ENCODE data around the gene ASPSCR1.
"Not testable (repeated sequence)": the region's sequence is repeated elsewhere in the genome, so short reads cannot be mapped to it uniquely, and the experiment has no call there.

Gene ASPSCR1

DNA sequence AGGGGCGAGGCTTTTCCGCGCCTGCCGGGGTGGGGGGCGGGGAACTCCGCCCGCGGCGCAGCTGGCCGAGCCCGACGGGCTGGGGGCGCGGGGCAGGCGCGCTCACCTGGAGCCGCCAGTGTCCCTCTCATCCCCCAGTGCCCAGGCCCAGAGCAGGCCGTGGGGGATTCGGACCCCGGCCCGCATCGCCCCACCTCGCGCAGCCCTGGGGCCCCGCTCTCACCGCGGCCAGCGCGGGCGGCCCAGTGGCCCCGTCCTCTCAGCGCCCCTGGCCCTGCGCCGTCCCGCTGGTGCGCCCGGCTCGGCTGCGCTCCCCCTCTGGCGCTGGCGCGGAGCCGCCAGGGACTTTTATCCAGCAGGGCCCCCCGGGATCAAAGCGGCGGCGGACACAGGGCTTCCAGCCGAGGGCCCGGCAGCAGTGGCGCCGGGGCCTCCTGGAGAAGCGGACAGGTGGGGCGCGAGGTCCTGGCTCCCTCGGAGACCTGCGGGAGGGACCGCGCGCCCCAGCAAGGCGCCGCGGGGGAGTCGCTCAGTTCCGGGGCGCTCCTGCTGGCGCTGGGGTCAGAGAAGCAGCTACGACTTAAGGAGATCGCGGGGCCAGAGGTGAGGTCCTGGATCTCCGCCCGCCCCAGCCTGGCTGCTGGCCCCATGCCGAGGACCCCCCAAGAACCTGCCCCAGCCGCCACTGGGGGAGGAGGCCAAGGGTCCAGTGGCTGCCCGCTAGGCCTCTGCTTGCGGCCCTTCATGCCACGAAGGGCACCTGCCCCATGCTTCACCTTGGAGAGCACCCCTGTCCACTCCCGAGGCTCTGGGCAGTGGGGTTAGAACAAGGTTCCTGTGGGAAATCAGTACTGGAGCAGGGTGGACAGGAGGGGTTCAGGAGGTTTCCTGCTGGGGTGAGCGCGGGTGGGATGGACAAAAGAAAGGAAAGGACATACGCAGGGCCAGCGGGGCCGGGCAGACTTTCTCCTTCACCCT, 15.6 kb upstream of the ASPSCR1 start:
- DNase-seq: no peak

DNA sequence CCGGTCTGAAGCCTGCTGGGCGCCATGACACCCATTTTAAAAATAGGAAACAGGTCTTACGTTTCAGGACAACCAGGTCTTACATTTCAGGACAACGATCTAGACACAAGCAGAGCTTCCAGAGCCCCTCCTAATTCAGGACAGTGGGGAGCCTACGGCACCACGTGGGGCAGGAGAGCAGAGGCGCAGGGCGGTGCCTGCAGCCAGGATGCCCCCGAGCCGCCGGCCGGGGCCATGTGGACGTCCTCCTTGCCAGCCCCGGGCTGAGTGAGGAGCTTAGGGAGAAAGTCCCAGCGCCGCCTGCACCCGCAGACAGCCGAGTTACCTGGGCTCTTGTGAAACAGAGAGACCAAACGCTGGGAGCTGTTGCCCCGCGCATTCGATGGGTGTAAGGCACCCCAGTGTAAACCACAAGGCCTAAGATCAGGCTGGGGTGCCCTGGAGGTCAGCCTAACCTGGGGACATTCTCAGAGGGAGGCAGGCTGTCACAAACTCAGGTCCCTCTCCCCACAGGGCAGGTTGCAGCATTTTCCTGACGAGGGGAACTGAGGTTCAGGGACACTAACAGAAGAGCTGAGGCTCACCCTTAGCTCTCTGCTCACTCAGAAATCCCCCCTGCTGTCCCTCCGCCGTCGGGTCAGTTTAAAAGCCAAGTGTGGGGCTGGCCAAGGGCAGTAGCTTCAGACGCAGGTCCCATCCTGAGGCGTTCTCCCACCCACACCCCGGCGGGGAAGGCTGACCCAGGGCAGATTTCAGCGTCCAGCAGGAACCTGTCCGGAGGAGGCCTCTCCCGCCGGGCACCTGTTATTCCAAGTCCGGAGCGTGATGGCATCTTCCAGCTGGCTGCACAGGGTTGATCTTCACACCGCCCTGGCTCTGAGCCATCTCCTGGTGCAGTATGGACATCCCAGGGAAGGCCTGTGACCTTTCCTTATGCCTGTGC, 14.7 kb upstream of the ASPSCR1 start:
- no peak for DNase-seq

DNA sequence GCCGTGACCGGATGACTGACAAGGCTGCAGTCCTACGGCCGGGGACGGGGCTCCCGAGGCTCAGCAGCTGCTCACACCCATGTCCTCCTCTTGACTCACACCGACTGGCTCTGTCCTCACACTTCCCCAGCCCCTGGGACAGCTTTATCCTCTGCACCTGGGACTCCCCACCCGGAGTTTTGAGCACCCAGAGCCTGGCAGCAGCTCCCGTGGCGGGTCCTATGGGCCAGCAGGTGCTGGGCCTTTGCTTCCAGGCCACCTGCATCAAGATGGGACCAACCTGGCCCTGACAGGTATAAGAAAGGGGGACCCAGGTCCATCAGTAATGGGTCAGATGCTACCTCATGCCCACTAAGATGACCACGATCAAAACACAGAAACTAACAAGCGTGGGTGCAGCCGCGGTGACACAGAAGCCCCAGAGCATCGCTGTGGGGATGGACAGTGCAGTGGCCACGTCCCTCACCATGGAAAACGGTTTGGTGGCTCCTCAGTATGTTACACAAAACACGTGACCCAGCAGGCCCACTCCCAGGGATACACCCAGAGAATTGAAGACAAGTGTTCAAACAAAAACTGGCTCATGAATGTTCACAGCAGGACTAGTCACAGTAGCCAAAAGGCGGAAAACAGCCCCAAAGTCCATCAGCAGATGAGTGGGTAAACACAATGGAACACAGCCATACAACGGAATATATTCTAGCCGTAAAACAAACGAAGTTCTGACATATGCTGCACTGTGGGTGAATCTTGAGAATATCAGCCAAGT, 13.2 kb upstream of the ASPSCR1 start:
- DNase-seq: no peak

DNA sequence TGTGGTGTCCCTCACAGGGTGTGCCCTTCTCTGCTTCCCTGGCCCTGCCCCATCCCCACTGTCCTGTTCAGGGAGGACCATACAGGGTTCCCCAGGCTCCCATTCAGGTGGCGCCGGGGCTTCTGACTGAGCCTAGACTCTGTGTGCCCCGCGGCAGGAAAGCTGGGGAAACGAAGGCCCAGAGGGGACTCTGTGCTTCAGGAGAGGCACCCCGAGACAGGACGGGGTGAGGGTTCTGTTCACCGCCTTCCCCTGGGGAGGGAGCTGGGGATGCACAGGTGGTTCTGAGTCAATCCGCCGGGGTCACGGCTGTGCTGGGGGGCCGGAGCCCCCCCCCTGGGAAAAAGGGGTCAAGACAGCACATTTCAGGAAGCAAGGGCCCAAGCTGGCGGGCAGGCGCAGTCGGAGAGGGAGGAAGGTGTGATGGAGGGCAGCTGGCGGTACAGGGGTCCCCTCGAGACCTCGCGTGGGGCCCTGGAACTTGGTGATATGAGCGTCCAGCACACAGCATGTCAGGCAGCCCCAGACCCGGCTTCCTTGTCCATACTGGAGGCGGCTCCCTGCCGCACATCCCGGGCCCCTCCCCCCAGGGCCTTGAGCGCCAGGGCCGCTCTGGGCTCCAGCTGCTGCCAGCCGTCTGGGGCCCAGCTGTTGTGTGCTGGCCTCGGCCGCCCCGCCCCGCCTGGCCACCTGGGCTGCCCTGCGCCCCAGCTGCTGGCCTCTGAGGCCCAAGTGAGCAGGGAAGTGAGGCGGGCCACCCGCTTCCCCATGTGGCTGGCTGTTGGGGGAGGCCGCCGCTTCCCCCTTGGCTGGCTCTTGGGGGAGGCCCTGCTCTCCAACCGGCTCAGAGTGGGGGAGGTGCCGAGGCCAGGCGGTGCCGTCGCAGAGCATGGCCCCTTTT, 10.8 kb upstream of the ASPSCR1 start:
- peak; percentile 44 for DNase-seq

DNA sequence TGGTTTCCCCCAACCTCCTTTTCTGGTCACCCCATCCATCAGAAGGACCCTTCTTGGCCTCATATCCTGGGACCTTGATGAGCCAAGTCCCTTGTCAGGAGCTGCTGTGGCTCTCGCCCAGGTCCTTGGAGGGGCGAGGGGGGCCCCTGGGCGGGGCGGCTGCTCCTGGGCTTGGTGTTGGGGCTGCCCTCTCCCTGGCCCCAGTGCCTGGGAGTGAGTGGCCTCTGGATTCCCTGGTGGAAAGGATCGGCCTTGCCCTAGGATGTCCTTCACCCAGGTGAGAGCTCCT, 10.2 kb upstream of the ASPSCR1 start:
- no peak for DNase-seq

DNA sequence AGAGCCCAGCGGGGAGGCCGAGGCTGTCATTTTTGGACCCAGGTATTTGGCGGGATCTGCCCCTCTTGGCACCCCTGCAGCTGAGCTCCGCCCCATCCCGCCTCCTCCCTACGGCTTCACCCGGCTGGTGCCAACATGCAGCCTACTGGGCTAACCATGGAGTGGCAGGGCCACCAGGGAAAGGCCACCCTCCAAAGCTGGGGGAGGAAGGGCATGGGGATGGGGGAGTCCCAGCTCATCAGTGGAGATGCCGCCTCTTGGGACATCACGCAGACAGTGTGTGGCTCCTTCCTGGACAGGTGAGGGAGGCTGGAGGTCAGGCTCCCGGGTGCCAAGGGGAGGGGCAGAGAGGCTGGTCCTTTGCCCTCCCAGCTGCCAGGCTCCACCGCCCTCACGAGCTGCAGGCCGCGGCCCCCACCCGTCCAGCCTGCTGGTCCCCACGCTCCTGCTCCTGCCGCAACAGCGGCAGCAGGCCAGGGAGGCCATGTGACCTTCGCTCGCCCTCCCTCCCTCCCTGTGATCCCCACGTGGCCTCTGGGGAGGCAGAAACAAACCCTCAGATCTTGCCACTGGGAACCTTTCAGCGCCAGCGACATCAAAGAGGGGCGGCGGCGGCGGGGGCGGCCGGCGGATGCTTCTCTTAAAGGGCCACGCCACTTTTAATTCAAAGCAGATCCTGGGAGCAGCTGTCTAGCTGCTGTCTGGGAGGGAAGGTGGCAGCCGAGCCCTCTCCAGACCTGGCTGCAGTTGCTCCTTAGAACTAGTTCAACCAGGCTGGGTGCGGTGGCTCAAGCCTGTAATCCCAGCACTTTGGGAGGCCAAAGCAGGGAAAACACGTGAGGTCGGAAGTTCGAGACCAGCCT, 9.7 kb upstream of the ASPSCR1 start:
- peak; percentile 68 for DNase-seq

DNA sequence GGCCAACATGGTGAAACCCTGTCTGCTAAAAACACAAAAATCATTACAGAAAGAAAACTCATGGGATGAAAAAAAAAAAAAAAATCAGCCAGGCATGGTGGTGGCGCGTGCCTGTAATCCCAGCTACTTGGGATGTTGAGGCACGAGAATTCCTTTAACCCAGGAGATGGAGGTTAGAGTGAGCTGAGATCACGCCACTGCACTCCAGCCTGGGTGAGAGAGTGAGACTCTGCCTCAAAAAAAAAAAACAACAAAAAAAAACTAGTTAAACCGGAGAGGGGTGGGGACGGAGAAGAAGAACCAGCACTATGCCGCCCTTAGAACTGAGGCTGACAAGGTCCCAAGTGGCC, 9.1 kb upstream of the ASPSCR1 start:
- DNase-seq: no peak

DNA sequence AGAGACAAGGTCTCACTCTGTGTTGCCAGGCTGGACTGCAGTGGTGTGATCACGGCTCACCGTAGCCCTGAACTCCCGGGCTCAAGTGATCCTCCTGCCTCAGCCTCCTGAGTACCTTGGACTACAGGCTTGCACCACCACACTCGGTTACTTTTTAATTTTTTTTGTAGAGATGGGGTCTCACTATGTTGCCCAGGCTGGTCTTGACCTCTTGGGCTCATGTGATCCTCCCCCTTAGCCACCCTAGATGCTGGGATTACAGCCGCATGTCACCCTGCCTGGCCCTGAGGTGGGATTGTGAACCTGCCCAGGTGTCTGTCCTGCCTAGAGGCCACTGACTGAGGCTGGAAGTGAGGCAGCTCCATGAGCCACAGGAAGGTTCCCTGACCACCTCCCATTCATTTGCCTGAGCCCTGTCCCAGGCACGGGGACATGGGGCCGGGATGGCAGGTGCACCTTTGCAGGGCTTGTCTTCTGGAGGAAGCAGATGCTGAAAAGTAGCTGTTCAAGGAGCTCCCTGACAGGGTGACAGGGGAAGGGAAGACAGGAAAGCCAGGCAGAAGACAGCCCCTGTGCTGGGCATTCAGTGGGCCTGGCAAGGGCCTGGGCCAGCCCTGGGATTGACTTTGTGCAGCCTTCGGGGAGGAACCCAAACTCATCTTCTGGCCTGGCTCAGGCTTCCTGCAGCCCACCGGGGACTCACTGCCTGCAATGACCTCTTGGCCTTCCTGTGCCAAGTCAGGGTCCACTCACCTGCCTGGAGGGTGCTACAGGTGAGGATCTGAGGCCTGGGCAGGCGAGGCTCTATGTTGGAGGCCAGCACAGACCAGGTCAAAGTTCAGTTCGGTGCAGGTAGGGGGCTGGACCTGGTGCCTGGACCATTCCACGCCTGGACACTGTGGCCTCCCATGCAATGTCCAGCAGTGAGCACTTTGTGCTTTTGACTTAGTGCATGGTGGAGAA, 8.3 kb upstream of the ASPSCR1 start:
- DNase-seq: no peak

DNA sequence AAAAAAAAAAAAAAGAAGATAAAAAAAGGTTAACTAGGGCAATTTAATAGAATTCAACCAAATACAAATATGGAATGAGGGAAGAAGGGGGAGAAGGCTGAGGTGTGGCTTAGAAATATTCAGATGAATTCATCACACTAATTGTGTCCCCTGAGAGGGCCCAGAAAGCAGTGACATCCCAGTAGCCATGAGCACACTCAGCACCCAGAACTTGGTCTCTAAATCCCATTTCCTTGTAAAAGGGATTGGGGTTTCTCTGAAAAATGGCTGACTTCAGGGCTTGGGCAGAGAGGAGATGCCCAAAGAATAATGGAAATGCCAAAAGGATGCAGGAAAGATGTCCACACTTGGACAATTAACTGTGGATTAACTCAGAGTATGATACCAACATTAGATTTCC, 4.0 kb upstream of the ASPSCR1 start:
- no peak for DNase-seq

DNA sequence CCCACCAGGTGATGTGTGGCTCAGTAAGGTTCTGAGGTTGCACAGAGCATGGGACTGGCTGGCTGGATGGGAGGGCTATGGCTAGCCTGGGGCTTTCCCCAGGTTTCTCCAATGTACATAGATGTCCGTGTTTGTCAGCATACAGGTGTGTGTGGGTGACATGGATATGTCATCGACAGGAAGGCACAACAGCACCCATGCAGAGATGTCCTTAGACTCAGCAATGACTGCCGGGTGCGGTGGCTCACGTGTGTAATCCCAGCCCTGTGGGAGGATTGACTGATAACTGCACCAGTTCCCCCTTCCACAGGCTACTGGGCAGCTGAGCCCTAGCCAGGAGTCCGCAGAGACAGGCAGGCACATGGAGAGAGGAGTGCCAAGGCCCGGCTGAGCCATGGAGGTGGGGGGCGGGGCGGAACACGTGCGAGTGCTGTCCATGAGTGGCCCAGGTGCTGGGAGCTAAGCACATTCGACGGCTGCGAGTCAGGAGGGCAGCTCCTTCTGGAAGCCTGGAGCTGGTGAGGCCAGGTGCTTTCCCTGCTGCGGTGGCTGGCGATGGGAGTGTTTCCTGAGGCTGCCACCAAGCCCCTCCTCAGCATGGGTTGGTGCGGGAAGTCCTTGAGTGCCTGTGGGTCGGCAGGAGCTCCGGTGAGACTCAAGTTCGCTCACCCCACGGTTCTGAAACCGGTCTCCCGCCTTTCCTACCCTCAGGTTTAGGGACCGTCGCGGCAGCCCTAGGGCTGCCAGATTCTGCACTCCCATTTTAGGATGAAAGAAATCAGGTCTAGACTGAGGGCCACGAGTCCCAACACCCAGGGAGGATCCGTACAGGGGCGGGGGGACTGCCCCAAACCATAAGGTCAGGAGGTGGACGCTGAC, 858 bp upstream of the ASPSCR1 start:
- no peak for DNase-seq

DNA sequence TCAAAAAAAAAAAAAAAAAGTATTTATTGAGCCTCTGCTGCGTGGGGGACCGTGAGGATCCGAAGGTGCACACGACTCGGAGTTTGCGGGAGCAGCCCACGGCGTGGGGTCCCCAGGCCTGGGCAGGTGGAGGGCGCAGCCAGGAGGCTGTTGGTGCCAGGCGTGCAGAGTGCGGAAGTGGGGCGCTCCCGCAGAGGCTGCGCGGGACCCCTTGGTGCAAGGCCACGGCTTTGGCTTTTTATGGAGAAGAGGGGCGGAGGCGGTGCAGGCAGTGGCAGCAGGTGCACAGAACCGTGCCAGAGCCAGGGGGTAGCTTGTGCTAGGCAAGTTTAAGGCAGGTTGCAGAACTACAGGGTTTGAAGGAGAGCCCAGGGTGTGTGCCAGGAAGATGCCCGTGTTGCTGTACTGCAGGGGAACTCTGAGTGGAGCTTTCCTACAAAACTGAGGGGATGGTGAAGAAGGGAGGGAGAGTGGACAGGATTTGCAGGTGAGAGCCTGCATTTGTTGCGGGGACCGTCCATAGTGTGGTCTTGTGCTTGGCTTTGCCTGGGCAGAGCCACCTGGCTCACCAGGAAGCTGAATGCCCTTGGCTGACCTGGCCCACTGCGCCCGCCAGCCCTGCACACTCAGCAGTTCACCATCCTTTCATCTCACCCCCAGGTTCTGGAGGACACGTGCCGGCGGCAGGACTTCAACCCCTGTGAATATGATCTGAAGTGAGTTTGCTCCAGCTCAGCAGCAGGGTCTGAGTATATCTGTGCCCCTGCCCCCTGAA, 1.3 kb downstream of the ASPSCR1 start:
- no peak for DNase-seq

DNA sequence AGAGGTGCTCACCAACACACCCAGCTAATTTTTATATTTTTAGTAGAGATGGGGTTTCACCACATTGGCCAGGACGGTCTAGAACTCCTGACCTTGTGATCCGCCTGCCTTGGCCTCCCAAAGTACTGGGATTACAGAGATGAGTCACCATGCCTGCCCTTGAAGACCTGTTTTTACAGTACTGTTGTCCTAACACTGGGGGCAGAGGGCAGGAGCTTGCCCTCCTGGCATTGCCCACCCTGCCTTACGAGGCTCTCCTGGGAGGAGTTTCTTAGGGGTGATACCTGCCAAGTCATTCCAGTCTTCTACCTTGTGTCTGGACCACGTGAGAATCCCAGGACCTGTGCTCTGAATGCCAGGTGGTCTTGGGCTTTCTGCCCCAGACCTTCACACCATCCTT, 2.7 kb downstream of the ASPSCR1 start:
- no peak for DNase-seq

DNA sequence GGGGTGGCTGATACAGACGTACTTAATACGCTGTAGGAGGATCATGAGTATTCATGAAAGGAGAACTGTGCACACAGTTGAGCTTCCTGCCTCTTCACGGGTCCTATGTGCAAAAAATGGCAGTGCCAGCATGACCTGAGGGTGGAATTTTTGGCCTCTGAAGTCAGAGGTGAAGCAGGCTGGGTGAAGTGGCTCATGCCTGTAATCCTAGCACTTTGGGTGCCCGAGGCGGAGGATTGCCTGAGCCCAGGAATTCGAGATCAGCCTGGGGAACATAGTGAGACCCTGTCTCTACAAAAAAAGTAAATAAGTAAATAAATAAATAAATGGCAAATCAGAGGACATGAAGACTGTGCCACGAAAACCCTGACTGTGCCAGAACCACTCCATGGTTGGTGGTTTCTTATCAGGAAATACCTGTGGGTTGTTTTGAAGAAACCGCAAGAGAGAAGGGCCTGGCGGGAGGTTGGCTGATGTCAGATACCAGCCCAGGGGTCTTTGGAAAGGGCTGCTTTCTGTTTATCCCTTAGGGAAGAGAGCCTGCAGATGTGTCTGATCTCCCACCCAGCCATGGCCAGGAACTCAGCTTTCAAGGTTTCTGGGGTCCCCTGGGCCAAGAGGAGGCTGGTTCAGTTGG, 3.4 kb downstream of the ASPSCR1 start:
- no peak for DNase-seq

DNA sequence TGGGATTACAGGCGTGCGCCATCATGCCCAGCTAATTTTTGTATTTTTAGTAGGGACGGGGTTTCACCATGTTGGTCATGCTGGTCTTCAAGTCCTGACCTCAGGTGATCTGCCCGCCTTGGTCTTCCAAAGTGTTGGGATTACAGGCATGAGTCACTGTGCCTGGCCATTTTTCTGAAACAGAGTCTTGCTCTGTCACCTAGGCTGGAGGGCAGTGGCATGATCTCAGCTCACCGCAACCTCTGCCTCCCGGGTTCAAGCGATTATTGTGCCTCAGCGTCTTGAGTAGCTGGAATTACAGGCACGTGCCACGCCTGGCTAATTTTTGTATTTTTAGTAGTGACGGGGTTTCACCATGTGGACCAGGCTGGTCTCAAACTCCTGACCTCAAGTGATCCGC, 4.1 kb downstream of the ASPSCR1 start:
- not testable (repeated sequence) for DNase-seq

DNA sequence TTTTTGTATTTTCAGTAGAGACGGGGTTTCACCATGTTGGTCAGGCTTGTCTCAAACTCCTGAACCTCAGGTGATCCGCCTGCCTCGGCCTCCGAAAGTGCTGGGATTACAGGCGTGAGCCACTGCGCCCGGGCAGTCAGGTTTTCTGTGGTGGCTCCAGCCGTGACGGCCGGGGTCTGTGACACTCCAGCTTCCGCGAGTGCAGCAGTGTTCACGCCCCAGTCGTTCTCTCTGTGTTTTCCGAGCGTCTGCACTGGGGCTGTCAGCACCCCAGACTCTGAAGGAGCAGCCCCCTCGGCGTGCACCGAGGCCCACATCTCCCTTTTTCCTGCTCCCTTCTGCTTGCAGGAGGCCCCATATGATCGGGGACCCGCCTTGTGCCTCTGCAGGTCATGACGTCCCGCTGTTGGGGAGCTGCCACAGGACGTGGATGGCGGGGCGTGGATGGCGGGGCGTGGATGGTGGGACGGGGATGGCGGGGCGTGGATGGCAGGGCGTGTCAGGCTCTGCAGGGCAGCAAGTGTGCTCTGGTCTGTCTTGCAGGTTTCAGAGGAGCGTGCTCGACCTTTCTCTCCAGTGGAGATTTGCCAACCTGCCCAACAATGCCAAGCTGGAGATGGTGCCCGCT, 5.7 kb downstream of the ASPSCR1 start:
- DNase-seq: no peak

DNA sequence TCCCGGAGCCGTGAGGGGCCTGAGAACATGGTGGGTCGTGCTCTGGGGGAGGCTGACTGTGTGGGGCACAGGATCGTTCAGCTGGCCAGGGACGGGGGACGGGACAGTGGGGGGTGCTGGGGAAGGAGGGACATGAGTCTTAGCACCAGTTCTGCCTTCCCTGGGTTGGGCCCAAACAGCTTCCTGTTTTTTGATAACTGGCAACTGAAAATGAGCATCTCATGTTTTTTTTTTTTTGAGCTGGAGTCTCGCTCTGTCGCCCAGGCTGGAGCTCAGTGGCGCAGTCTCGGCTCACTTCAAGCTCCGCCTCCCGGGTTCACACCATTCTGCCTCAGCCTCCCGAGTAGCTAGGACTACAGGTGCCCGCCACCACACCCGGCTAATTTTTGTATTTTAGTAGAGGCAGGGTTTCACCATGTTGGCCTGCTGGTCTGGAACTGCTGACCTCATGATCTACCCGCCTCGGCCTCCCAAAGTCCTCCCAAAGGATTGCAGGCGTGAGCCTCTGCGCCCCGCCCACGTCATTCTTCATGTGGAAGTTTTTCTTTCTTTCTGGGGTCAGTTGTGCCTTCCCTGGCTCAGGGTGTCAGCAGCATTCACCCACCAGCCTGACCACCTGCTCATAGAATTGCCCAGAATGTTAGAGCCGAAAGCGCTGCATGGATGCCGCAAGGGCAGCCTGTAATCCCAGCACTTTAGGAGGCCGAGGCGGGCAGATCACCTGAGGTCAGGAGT, 6.4 kb downstream of the ASPSCR1 start:
- no peak for DNase-seq

All from fibroblast of upper back skin (primary cell).